Measurements from ENCODE around the gene ZNF407. TPM values are rescaled to one million over a fixed set of nuclear protein-coding genes. Genes with fewer than 3 reads are reported as not detected.
A peak's percentile ranks its signal among the peaks of the same experiment; 100 is the strongest.

Gene ZNF407
- total RNA-seq, 1 donor from 2014 or later, result 8.7 TPM

DNA sequence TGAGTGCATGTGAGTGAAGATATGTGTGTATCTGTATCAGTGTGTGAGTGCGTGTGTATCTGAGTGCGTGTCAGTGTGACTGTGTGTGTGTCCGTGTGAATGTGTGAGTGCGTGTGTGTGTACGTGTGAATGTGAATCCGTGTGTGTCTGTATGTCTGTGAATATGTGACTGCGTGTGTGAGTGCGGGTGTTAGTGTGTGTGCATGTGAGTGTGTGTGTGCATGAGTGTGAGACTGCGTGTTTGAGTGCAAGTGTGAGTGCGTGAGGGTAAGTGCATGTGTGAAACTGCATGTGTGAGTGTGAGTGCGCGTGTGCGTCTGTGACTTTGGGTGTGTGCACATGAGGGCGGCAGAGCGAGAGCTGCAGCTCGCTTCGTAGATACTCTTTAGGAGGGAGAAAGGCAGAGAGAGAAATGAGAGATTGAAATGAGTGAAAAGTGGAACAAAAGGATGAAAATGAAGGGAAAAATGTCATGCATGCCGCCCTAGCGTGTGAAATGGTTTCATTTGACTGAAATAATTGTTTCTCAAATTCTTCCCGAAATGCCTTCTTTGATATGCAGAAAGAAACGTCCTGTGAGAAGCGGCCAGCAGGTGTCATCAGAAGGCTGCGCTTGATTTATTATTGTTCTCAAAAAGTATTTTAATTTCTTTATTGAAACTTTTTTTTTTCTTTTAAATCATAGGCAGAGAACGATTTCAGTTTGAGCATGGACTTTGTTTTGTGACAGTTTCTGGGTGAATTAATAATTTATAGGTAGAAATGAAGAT lies 25.6 kb downstream of the ZNF407 start:
- TF ChIP-seq, protein P1, sequence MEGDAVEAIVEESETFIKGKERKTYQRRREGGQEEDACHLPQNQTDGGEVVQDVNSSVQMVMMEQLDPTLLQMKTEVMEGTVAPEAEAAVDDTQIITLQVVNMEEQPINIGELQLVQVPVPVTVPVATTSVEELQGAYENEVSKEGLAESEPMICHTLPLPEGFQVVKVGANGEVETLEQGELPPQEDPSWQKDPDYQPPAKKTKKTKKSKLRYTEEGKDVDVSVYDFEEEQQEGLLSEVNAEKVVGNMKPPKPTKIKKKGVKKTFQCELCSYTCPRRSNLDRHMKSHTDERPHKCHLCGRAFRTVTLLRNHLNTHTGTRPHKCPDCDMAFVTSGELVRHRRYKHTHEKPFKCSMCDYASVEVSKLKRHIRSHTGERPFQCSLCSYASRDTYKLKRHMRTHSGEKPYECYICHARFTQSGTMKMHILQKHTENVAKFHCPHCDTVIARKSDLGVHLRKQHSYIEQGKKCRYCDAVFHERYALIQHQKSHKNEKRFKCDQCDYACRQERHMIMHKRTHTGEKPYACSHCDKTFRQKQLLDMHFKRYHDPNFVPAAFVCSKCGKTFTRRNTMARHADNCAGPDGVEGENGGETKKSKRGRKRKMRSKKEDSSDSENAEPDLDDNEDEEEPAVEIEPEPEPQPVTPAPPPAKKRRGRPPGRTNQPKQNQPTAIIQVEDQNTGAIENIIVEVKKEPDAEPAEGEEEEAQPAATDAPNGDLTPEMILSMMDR (IDR thresholded peaks at IDR 0.05), result peak in 1 of 3 experiments; percentile 30
- H3K27ac ChIP-seq, result no peak overlapping the region
- intact Hi-C loops (cut with DNase I), result no loop called here
- no peaks in the 10 kb centered on the region for H3K36me3 ChIP-seq
- H3K4me1 ChIP-seq, result no peaks in the 10 kb centered on the region
- no peaks in the 10 kb centered on the region for H3K27me3 ChIP-seq
- H3K4me3 ChIP-seq, result no peak overlapping the region
- no peak for DNase-seq (ENCODE audit: low spot score in 2 of 2)
- no peaks in the 10 kb centered on the region for H3K9me3 ChIP-seq

DNA sequence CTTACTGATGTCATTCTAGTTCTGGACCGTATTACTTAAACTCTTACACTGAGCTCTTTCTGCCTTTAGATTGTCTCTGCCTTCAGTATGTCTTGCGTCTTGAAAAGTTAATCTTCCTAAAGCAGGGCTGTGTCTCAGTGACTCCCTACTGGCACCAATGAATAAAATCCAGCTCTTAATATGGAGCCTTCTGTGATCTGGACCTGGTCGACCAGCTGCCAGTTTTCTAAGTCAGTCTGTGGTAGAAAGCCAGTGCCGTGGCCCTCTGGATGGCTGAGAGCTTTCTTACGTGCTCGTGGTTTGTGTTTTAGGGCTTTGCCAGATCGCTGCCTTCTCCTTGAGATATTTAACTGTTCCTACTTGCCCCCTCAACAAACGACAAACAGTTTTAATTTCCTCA lies 26.8 kb downstream of the ZNF407 start:
- H3K9me3 ChIP-seq, result no peaks in the 10 kb centered on the region
- DNase-seq (ENCODE audit: low spot score in 2 of 2), result no peak
- H3K27me3 ChIP-seq, result no peaks in the 10 kb centered on the region
- intact Hi-C loops (cut with DNase I), result no loop called here
- no peaks in the 10 kb centered on the region for H3K36me3 ChIP-seq
- H3K4me1 ChIP-seq, result no peaks in the 10 kb centered on the region
- no peak overlapping the region for H3K27ac ChIP-seq
- TF ChIP-seq, protein P1 (IDR thresholded peaks at IDR 0.05), result no peak
- H3K4me3 ChIP-seq, result no peak overlapping the region

DNA sequence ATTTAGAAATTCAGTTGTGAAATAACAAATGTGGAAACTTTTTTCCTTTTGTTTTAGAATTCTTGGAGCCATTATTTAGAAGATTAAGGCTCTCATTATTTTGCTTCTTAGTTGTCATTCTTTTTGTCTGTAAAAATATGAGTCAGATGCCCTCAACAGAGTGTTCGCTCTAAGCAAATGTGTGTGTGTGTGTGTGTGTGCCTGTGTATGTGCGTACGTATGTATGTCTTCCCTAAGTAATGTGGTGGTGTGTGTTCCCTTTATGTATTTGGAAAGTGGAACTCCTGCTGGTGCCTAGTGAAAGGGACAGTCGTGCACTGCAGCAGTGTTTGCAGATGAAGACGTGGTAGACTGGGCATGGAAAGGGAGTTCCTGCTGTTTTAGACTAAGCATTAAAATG lies 27.5 kb downstream of the ZNF407 start:
- no peak overlapping the region for H3K4me3 ChIP-seq
- TF ChIP-seq, protein P1 (IDR thresholded peaks at IDR 0.05), result no peak
- H3K36me3 ChIP-seq, result no peaks in the 10 kb centered on the region
- no peaks in the 10 kb centered on the region for H3K9me3 ChIP-seq
- DNase-seq (ENCODE audit: low spot score in 2 of 2), result no peak
- intact Hi-C loops (cut with DNase I), result no loop called here
- H3K27ac ChIP-seq, result no peak overlapping the region
- no peaks in the 10 kb centered on the region for H3K4me1 ChIP-seq
- no peaks in the 10 kb centered on the region for H3K27me3 ChIP-seq

DNA sequence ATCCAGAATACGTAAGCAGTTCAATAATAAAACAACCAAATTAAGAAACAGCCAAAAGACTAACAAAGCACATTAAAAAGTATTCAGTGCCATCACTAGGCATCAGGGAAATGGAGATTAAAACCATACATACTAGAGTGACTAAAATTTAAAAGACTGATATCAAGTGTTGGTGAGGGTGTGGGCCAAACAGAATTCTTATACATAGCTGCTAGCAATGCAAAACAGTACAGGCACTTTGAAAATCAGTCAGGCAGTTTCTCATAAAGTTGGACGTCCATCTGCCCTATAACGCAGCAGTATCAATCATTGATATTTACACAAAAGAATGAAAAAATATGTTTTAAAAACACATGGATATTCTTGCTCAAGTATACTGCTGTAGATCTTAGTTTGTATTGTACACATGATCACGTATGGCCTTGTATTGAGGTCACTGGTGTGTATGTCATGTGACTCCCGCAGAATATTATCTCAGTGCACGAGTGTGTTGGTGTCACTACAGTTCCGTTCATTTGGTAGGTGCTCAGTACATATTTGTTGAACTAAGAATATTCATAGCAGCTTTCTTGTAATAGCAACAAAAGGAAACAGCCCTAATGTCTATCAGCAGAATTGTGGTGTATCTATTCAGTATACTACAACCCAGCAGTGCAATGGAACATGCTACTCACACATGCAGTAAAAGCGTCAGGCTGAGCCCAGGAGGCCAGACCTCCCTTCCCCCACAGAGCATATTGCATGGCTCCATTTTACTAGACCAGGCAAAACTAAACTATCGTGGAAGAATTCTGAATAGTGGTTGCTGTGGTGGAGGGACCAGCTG lies 28.6 kb downstream of the ZNF407 start:
- TF ChIP-seq, protein P1 (IDR thresholded peaks at IDR 0.05), result no peak
- no peak for DNase-seq (ENCODE audit: low spot score in 2 of 2)
- intact Hi-C loops (cut with DNase I), result no loop called here
- Histone ChIP-seq H3K9me3 (no peaks in the 10 kb centered on the region), H3K36me3 (peaks cover under 1 to 4% of the 10 kb centered on the region in 2 donors), H3K27ac (no peak overlapping the region), H3K4me1 (no peaks in the 10 kb centered on the region), H3K4me3 (no peak overlapping the region), H3K27me3 (no peaks in the 10 kb centered on the region)

DNA sequence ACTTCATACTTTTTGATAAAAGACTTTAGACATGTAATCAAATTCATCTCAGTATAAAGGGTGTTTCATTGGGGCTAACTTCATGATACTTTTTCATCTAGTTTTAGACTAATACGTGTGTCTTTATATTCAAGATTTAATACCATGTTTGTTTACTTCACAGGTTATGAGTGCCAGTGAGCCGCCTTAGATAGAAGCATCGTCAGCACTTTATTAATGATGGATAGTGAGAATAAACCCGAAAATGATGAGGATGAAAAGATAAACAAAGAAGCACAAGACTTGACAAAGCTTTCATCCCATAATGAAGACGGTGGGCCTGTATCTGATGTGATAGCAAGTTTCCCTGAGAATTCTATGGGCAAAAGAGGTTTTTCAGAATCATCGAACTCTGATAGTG lies 33.1 kb downstream of the ZNF407 start:
- peaks cover 9 to 37% of the 10 kb centered on the region in 2 donors for H3K36me3 ChIP-seq
- no peak overlapping the region for H3K27ac ChIP-seq
- intact Hi-C loops (cut with DNase I), result no loop called here
- no peaks in the 10 kb centered on the region for H3K9me3 ChIP-seq
- H3K4me1 ChIP-seq, result no peaks in the 10 kb centered on the region
- H3K27me3 ChIP-seq, result no peaks in the 10 kb centered on the region
- no peak overlapping the region for H3K4me3 ChIP-seq
- DNase-seq (ENCODE audit: low spot score in 2 of 2), result no peak
- TF ChIP-seq, protein P1 (IDR thresholded peaks at IDR 0.05), result no peak

Data from ascending aorta (tissue), 2 donors.